Measurements from ENCODE around the gene DCAF16. TPM values are rescaled to one million over a fixed set of nuclear protein-coding genes. Genes with fewer than 3 reads are reported as not detected.

DCAF16 gene
- total RNA-seq, 3 donors from 2014 or later, result 32.1 to 38.6 (median 33.3) TPM

DNA sequence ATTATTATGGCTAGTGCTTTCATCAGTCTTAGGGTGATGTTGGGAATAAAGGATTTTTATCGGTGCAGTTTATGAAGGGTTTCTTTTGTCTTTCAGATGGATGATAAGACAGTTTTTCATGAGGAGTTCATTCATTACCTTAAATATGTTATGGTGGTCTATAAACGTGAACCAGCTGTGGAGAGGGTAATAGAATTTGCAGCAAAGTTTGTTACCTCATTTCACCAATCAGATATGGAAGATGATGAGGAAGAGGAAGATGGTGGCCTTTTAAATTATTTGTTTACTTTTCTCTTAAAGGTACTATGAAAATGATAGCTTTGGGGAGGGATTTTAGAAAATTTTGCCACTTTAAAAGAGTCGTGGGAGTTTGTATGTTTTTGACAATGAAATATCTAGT lies 1.6 kb upstream of the DCAF16 start:
- Histone ChIP-seq H3K9me3 (no peaks in the 10 kb centered on the region), H3K36me3 (ENCODE audit: low read depth) (no peaks in the 10 kb centered on the region), H3K4me3 (no peak overlapping the region), H3K4me1 (ENCODE audit: low read depth) (peaks cover 27% of the 10 kb centered on the region)
- TF ChIP-seq, protein P1, sequence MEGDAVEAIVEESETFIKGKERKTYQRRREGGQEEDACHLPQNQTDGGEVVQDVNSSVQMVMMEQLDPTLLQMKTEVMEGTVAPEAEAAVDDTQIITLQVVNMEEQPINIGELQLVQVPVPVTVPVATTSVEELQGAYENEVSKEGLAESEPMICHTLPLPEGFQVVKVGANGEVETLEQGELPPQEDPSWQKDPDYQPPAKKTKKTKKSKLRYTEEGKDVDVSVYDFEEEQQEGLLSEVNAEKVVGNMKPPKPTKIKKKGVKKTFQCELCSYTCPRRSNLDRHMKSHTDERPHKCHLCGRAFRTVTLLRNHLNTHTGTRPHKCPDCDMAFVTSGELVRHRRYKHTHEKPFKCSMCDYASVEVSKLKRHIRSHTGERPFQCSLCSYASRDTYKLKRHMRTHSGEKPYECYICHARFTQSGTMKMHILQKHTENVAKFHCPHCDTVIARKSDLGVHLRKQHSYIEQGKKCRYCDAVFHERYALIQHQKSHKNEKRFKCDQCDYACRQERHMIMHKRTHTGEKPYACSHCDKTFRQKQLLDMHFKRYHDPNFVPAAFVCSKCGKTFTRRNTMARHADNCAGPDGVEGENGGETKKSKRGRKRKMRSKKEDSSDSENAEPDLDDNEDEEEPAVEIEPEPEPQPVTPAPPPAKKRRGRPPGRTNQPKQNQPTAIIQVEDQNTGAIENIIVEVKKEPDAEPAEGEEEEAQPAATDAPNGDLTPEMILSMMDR (IDR thresholded peaks at IDR 0.05), result no peak
- ATAC-seq (no peak), DNase-seq (no peak)
- intact Hi-C loops (cut with DNase I, micrococcal nuclease), result no loop called here

DNA sequence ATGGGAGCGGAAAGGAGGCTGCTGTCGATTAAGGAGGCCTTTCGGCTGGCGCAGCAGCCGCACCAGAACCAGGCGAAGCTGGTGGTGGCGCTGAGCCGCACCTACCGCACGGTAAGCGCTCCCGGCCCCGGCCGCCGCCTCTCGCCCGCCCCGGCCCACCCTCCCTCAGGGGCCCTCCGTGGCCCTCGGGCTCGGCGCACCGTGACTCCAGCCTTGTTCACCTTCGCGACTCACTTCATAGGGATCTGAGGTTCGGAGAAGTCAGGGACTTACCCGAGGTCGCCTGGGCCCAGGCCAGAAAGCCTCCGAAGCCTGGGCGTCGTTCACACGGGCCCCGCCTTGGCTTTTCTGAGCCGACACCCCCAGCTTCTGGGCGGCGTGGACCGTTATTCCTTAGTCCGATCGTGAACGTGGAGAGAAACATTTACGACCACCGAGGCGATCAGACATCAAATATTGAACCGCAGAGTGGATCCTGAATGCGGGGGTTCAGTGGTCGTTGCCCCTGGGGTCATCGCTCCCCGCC lies 584 bp upstream of the DCAF16 start:
- peak overlapping the region; percentile 74 for H3K4me3 ChIP-seq
- intact Hi-C loops (cut with DNase I, micrococcal nuclease), result no loop called here
- H3K9me3 ChIP-seq, result no peaks in the 10 kb centered on the region
- TF ChIP-seq, protein P1 (IDR thresholded peaks at IDR 0.05), result no peak
- peak in 1 of 3 donors; percentile 32 for DNase-seq
- no peaks in the 10 kb centered on the region for H3K36me3 ChIP-seq (ENCODE audit: low read depth)
- H3K4me1 ChIP-seq (ENCODE audit: low read depth), result peaks cover 36% of the 10 kb centered on the region
- peak; percentile 39 for ATAC-seq

DNA sequence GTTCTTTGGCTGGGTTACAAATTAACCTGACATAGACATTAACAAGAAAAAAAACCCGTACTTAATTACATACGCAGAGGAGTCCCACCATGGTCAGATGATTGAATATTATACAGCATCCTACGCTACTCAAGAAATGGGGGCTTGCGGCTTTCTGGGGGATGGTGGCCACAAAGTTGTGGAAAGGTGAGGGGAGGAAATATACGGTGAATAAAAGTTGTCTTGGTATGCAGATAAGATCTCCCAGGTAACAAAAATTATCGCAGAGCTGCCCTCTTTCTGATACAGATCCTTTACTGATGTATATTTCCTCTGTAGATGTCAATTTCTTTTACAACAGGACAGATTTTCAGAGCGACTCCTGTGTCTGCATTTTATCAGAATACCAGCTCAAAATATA lies 890 bp downstream of the DCAF16 start:
- Histone ChIP-seq H3K4me1 (ENCODE audit: low read depth) (peaks cover 37% of the 10 kb centered on the region), H3K36me3 (ENCODE audit: low read depth) (no peaks in the 10 kb centered on the region), H3K4me3 (peak overlapping the region; percentile 74), H3K9me3 (no peaks in the 10 kb centered on the region)
- no peak for DNase-seq
- no peak for ATAC-seq
- TF ChIP-seq, protein P1 (IDR thresholded peaks at IDR 0.05), result no peak
- intact Hi-C loops (cut with DNase I, micrococcal nuclease), result no loop called here

DNA sequence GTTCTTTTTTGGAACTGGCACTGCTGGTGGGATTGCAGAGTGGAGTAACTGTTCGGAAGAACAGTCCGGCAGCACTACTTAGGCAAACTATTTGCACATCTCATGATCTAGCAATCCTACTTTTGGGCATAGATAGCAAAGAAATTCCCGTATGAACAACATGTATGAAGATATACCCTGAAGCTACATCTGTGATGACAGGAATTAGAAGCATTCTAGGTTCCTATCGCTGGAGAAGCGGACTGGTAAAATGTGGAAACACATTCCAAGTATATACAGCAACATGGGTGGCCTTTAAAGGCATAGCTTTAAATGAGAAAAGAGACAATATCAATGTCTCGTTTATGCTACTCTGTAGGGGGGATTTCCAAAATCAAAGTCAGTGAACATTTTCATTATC lies 3.1 kb downstream of the DCAF16 start:
- intact Hi-C loops (cut with DNase I, micrococcal nuclease), result no loop called here
- TF ChIP-seq, protein P1 (IDR thresholded peaks at IDR 0.05), result no peak
- no peak for ATAC-seq
- Histone ChIP-seq H3K4me3 (no peak overlapping the region), H3K9me3 (no peaks in the 10 kb centered on the region), H3K4me1 (ENCODE audit: low read depth) (peaks cover 37% of the 10 kb centered on the region), H3K36me3 (ENCODE audit: low read depth) (peaks cover 10% of the 10 kb centered on the region)
- no peak for DNase-seq

DNA sequence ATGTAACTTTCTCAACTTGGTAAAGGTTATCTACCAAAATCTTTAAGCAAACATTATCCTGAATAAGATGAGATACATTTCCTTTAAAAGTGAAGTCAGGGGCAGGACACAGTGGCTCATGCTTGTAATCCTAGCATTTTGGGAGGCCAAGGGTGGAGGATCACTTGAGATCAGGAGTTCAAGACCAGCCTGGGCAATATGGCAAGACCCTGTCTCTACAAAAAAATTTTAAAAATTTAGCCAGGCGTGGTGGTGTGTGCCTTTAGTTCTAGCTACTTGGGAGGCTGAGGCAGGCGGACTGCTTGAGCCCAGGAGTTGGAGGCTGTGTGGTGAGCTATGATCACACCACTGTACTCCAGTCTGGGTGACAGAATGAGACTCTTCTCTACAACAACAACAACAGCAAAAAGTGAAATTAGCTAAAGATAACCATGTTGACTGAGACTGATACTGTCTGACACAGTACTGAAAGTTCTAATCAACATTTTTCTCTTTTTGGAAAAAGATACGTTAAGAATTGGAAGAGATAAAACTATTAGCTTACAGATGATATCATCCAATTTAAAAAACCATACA lies 4.9 kb downstream of the DCAF16 start:
- ATAC-seq, result no peak
- DNase-seq, result no peak
- intact Hi-C loops (cut with DNase I, micrococcal nuclease), result no loop called here

More for the DNA sequence above, 4.9 kb downstream of the DCAF16 start:
- H3K36me3 ChIP-seq (ENCODE audit: low read depth), result peaks cover 10% of the 10 kb centered on the region
- H3K4me3 ChIP-seq, result no peak overlapping the region
- TF ChIP-seq, protein P1 (IDR thresholded peaks at IDR 0.05), result no peak
- H3K4me1 ChIP-seq (ENCODE audit: low read depth), result peaks cover 37% of the 10 kb centered on the region
- no peaks in the 10 kb centered on the region for H3K9me3 ChIP-seq

Measured in mucosa of descending colon (tissue), 3 donors.